Fibroblast of lung (primary cell): ENCODE data around the gene DPEP2. TPM values are rescaled to one million over a fixed set of nuclear protein-coding genes. Genes with fewer than 3 reads are reported as not detected.

ENCODE experiments used
- DNase-seq, 2 donors: peaks; one replicate each; pipeline versions ENCODE4 v3.0.0 to v3.0.0-alpha.2; 2010; ENCODE audit warnings: low read depth in 2 of 2
- H2AFZ ChIP-seq: 2 replicates; pipeline ENCODE4 v1.5.1; 2012; ENCODE audit warnings: low read length, control low read depth, inconsistent platforms
- H3K27ac ChIP-seq: 2 replicates; pipeline ENCODE4 v1.5.1; 2011; ENCODE audit warnings: low read length, control low read depth; ENCODE audit not compliant: insufficient read depth
- H3K27me3 ChIP-seq: 2 replicates; pipeline ENCODE4 v1.5.1; 2011; ENCODE audit warnings: mild to moderate bottlenecking, low read length; ENCODE audit not compliant: control insufficient read depth, insufficient read depth
- H3K36me3 ChIP-seq: 2 replicates; pipeline ENCODE4 v1.5.1; 2011; ENCODE audit warnings: low read length; ENCODE audit not compliant: control insufficient read depth, insufficient read depth
- H3K4me1 ChIP-seq: 2 replicates; pipeline ENCODE4 v1.5.1; 2011; ENCODE audit warnings: low read length; ENCODE audit not compliant: control insufficient read depth, insufficient read depth; ENCODE audit errors: extremely low read depth
- H3K4me2 ChIP-seq: 2 replicates; pipeline ENCODE4 v1.5.1; 2011; ENCODE audit warnings: low read length, control low read depth; ENCODE audit not compliant: insufficient read depth; ENCODE audit errors: extremely low read depth
- H3K4me3 ChIP-seq, 4 experiments: fragments of 200-600 bp in 1 of 4; sonication (generic) in 1 of 4; replicated peaks in 1 of 4; 2 replicates each; pipeline ENCODE4 v1.5.1; 2011 to 2016; ENCODE audit warnings: low read length in 4 of 4, low read depth in 3 of 4, mild to moderate bottlenecking in 3 of 4, control low read depth in 2 of 4, inconsistent platforms in 1 of 4, mixed read lengths in 1 of 4; ENCODE audit not compliant: insufficient read depth in 1 of 4; ENCODE audit errors: control extremely low read depth in 1 of 4
- H3K79me2 ChIP-seq: 2 replicates; pipeline ENCODE4 v1.5.1; 2012; ENCODE audit warnings: mild to moderate bottlenecking, low read length, inconsistent platforms; ENCODE audit not compliant: control insufficient read depth, insufficient read depth
- H3K9ac ChIP-seq: 2 replicates; pipeline ENCODE4 v1.5.1; 2011; ENCODE audit warnings: mild to moderate bottlenecking, low read length, control low read depth; ENCODE audit not compliant: insufficient read depth
- H3K9me3 ChIP-seq: 2 replicates; pipeline ENCODE4 v1.5.1; 2012; ENCODE audit warnings: low read depth, low read length; ENCODE audit not compliant: control insufficient read depth, insufficient read depth
- H4K20me1 ChIP-seq: 2 replicates; pipeline ENCODE4 v1.5.1; 2011; ENCODE audit warnings: low read length; ENCODE audit not compliant: control insufficient read depth, insufficient read depth; ENCODE audit errors: extremely low read depth
- EZH2 ChIP-seq: IDR thresholded peaks from 2 replicates; pipeline ENCODE4 v1.5.1; 2012; ENCODE audit warnings: low read length, control low read depth, mild to moderate bottlenecking; ENCODE audit errors: missing control alignments
- polyA plus RNA-seq, 2 donors: library from polyadenylated mRNA; depleted of rRNA in 1 of 2; stranded (reverse) in 1 of 2; unstranded in 1 of 2; fragments of >200 nt; gene quantifications; 2 replicates each; pipeline ENCODE4 v1.2.1, GENCODE V29; 2011 to 2012; ENCODE audit warnings: missing spikeins in 1 of 2
- total RNA-seq: library from RNA; depleted of rRNA; stranded (reverse); fragments of >200 nt; gene quantifications from 2 replicates; pipeline ENCODE4 v1.2.1, GENCODE V29; 2014
- TF ChIP-seq, protein P1 (sequence below), 2 donors: IDR thresholded peaks in 1 of 2; conservative IDR thresholded peaks in 1 of 2; 1 replicate in 1 of 2; 2 replicates in 1 of 2; pipeline ENCODE4 v1.5.1; 2011 to 2012; ENCODE audit warnings: low read length in 2 of 2, control low read depth in 1 of 2, inconsistent platforms in 1 of 2, low read depth in 1 of 2, mild to moderate bottlenecking in 1 of 2

The DPEP2 gene
- total and polyA plus RNA-seq, 2 donors (not counting 1 experiment from before 2014, with no cell fraction given) = not detected

DNA sequence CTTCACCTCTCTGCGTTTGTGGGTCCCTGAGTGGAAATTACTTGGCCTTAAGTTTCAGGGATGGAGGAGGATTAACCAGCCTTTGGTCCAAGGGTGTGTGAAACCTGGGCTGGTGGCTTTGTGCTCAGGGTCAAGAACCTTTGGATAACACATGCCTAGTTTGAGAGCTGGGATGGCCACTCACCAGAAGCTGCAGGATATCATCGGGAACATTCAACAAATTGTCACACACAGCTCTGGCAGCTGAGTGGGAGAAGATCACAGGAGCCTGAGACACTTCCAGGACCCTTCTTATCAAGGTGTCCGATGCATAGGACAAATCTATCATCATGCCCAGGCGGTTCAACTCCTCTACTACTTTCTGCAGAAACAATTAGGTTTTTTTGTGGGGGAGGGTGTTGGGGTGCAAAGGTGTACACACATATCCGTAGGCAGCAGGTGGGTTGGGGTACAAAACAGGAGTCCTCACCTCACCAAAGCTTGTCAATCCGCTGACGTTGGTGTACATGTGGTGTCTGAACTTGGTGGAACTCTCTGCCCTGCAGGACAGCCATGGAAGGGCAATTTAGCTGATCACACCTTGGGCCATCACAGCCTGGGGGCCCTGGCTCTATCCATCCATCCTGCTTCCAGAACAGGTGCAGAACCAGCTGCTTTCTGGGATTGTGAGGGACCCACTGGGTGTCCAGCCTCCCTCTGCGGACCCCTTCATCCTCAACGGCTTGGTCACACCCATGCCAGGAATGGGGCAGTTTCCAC, 21.6 kb downstream of the DPEP2 start:
- TF ChIP-seq, protein P1, sequence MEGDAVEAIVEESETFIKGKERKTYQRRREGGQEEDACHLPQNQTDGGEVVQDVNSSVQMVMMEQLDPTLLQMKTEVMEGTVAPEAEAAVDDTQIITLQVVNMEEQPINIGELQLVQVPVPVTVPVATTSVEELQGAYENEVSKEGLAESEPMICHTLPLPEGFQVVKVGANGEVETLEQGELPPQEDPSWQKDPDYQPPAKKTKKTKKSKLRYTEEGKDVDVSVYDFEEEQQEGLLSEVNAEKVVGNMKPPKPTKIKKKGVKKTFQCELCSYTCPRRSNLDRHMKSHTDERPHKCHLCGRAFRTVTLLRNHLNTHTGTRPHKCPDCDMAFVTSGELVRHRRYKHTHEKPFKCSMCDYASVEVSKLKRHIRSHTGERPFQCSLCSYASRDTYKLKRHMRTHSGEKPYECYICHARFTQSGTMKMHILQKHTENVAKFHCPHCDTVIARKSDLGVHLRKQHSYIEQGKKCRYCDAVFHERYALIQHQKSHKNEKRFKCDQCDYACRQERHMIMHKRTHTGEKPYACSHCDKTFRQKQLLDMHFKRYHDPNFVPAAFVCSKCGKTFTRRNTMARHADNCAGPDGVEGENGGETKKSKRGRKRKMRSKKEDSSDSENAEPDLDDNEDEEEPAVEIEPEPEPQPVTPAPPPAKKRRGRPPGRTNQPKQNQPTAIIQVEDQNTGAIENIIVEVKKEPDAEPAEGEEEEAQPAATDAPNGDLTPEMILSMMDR (conservative IDR thresholded peaks at IDR 0.05 in 1 of 2, IDR thresholded peaks at IDR 0.05 in 1 of 2; ENCODE audit: low read depth in 1 of 2, low read length in 2 of 2) = no peak
- no peak for TF ChIP-seq EZH2
- H3K9ac ChIP-seq = no peak overlapping the region
- DNase-seq = no peak

DNA sequence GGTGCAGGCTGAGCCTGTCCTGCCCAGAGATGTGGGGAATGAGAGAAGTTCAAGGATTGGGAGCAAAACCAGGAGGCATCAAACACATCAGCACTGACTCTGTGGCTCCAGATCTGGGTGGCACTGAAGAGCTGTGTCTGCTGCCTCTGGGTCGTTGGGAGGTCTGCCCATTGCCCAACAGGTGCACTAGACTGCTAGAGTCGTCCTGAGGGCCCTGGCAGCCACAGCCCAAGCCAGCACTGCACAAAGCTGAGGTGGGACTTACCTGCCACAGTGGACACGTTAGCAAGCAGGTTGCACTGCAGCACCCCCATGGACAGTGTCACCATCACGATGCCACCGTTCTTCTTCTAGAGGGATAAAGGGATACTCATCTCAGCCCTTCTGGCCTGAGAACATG, 22.3 kb downstream of the DPEP2 start:
- no peak overlapping the region for H3K4me3 ChIP-seq
- no peaks in the 10 kb centered on the region for H3K36me3 ChIP-seq
- H3K9ac ChIP-seq = no peak overlapping the region
- no peaks in the 10 kb centered on the region for H3K79me2 ChIP-seq
- no peak overlapping the region for H3K27ac ChIP-seq
- H3K9me3 ChIP-seq = no peaks in the 10 kb centered on the region
- DNase-seq = no peak
- no peak for TF ChIP-seq EZH2
- TF ChIP-seq, protein P1 (conservative IDR thresholded peaks at IDR 0.05 in 1 of 2, IDR thresholded peaks at IDR 0.05 in 1 of 2; ENCODE audit: low read depth in 1 of 2, low read length in 2 of 2) = no peak
- H2AFZ ChIP-seq = no peak overlapping the region
- peaks cover 11% of the 10 kb centered on the region for H3K27me3 ChIP-seq
- H3K4me1 ChIP-seq = no peaks in the 10 kb centered on the region
- no peaks in the 10 kb centered on the region for H4K20me1 ChIP-seq
- no peak overlapping the region for H3K4me2 ChIP-seq

More for the DNA sequence above, 21.6 kb downstream of the DPEP2 start:
- Histone ChIP-seq H3K9me3 (no peaks in the 10 kb centered on the region), H3K4me1 (no peaks in the 10 kb centered on the region), H3K4me2 (no peak overlapping the region), H3K36me3 (no peaks in the 10 kb centered on the region), H3K4me3 (no peak overlapping the region), H4K20me1 (no peaks in the 10 kb centered on the region), H3K79me2 (no peaks in the 10 kb centered on the region), H3K27me3 (peaks cover 11% of the 10 kb centered on the region), H2AFZ (no peak overlapping the region), H3K27ac (no peak overlapping the region)

- Histone ChIP-seq H3K79me2 (no peaks in the 10 kb centered on the region), H2AFZ (no peak overlapping the region), H3K9ac (no peak overlapping the region), H3K36me3 (no peaks in the 10 kb centered on the region), H3K27me3 (peaks cover 11% of the 10 kb centered on the region), H3K4me2 (no peak overlapping the region), H3K4me3 (no peak overlapping the region), H3K4me1 (no peaks in the 10 kb centered on the region), H4K20me1 (no peaks in the 10 kb centered on the region), H3K9me3 (no peaks in the 10 kb centered on the region), H3K27ac (no peak overlapping the region)
- no peak for DNase-seq
- no peak for TF ChIP-seq EZH2
- TF ChIP-seq, protein P1 (conservative IDR thresholded peaks at IDR 0.05 in 1 of 2, IDR thresholded peaks at IDR 0.05 in 1 of 2; ENCODE audit: low read depth in 1 of 2, low read length in 2 of 2) = no peak
These were observed 23.1 kb downstream of the DPEP2 start for GRCh38 chr16:67976205-67976604.
